Keratinocyte (primary cell): ENCODE data around the gene EFNA1. TPM values are rescaled to one million over a fixed set of nuclear protein-coding genes. Genes with fewer than 3 reads are reported as not detected.

ENCODE experiments used
- DNase-seq: peaks from one replicate; pipeline ENCODE4 v3.0.0-alpha.2; 2011; ENCODE audit warnings: low read depth, missing footprints, low spot score
- FAIRE-seq: peaks from 2 replicates; lab custom pipeline; 2011; peaks lifted over from hg19 to GRCh38; lab: Jason Lieb, UNC
- H2AFZ ChIP-seq: 2 replicates; pipeline ENCODE4 v1.6.0; 2012; ENCODE audit warnings: low read length, control low read depth, inconsistent platforms; ENCODE audit not compliant: control insufficient read depth
- H3K27ac ChIP-seq: 2 replicates; pipeline ENCODE4 v1.5.1; 2011; ENCODE audit warnings: low read length; ENCODE audit not compliant: control insufficient read depth, insufficient read depth
- H3K27me3 ChIP-seq: 3 replicates; pipeline ENCODE4 v1.6.0; 2011; ENCODE audit warnings: low read length; ENCODE audit not compliant: control insufficient read depth, insufficient read depth; ENCODE audit errors: extremely low read depth
- H3K36me3 ChIP-seq, 2 experiments: 2 replicates in 1 of 2; 3 replicates in 1 of 2; pipeline ENCODE4 v1.5.1; 2011; ENCODE audit warnings: low read length in 2 of 2, mild to moderate bottlenecking in 1 of 2; ENCODE audit not compliant: control insufficient read depth in 2 of 2, insufficient read depth in 2 of 2; ENCODE audit errors: extremely low read depth in 1 of 2
- H3K4me1 ChIP-seq: 3 replicates; pipeline ENCODE4 v1.5.1; 2011; ENCODE audit warnings: low read length; ENCODE audit not compliant: control insufficient read depth, insufficient read depth; ENCODE audit errors: extremely low read depth
- H3K4me2 ChIP-seq: 3 replicates; pipeline ENCODE4 v1.6.0; 2011; ENCODE audit warnings: low read depth, low read length; ENCODE audit not compliant: control insufficient read depth, insufficient read depth; ENCODE audit errors: extremely low read depth
- H3K4me3 ChIP-seq, 3 experiments: fragments of 200-600 bp in 1 of 3; sonication (generic) in 1 of 3; 2 replicates in 2 of 3; 3 replicates in 1 of 3; pipeline ENCODE4 v1.5.1; 2011 to 2016; ENCODE audit warnings: low read length in 3 of 3, mild to moderate bottlenecking in 3 of 3, control low read depth in 2 of 3, inconsistent platforms in 1 of 3, low read depth in 1 of 3, mixed read lengths in 1 of 3, mixed run types in 1 of 3, moderate library complexity in 1 of 3; ENCODE audit not compliant: control insufficient read depth in 2 of 3, insufficient read depth in 2 of 3; ENCODE audit errors: extremely low read depth in 1 of 3
- H3K79me2 ChIP-seq: 2 replicates; pipeline ENCODE4 v1.6.0; 2012; ENCODE audit warnings: low read length; ENCODE audit not compliant: control insufficient read depth, insufficient read depth
- H3K9ac ChIP-seq: 3 replicates; pipeline ENCODE4 v1.6.0; 2011; ENCODE audit warnings: low read length; ENCODE audit not compliant: control insufficient read depth, insufficient read depth; ENCODE audit errors: extremely low read depth
- H3K9me1 ChIP-seq: 3 replicates; pipeline ENCODE4 v1.6.0; 2011; ENCODE audit warnings: low read length; ENCODE audit not compliant: control insufficient read depth, insufficient read depth; ENCODE audit errors: extremely low read depth
- H3K9me3 ChIP-seq: 2 replicates; pipeline ENCODE4 v1.5.1; 2012; ENCODE audit warnings: low read depth, low read length; ENCODE audit not compliant: control insufficient read depth
- H4K20me1 ChIP-seq: 3 replicates; pipeline ENCODE4 v1.6.0; 2011; ENCODE audit warnings: low read length; ENCODE audit not compliant: control insufficient read depth, insufficient read depth; ENCODE audit errors: extremely low read depth
- CTCF ChIP-seq, 3 experiments: IDR thresholded peaks in 1 of 3; conservative IDR thresholded peaks in 1 of 3; optimal IDR thresholded peaks in 1 of 3; 2 replicates in 2 of 3; 3 replicates in 1 of 3; pipeline versions ENCODE3 to v1.5.1; 2011; ENCODE audit warnings: low read length in 3 of 3, mild to moderate bottlenecking in 3 of 3, moderate library complexity in 2 of 3, control low read depth in 1 of 3, inconsistent platforms in 1 of 3; ENCODE audit not compliant: insufficient read depth in 2 of 3; ENCODE audit errors: extremely low read depth in 1 of 3
- EZH2 ChIP-seq: IDR thresholded peaks from one replicate; pipeline ENCODE4 v1.6.1; 2012; ENCODE audit warnings: inconsistent platforms, mild to moderate bottlenecking, low read length, moderate library complexity
- dilution Hi-C: fragments of 300-500 bp; cut with MboI; formaldehyde crosslinking; loops from one replicate; pipeline ENCODE4 v1.7.0; 2020; ENCODE audit warnings: low sequenced_read_pairs; ENCODE audit not compliant: extremely low pct_ligation_motif_present
- polyA plus RNA-seq, 5 experiments: library from polyadenylated mRNA; depleted of rRNA in 3 of 5; stranded (reverse) in 3 of 5; stranded (forward) in 1 of 5; unstranded in 1 of 5; fragments of >200 nt; gene quantifications; 1 replicate in 1 of 5; 2 replicates in 3 of 5; 3 replicates in 1 of 5; pipeline versions ENCODE4 v1.2.1 to v1.2.3, GENCODE V29; 2011 to 2012; ENCODE audit warnings: missing spikeins in 2 of 5, low read depth in 1 of 5, low replicate concordance in 1 of 5

EFNA1 gene
- polyA plus RNA-seq, 1 donor (not counting 4 experiments of a cell fraction or from before 2014, with no cell fraction given), result 77.5 TPM

- TF ChIP-seq CTCF (optimal IDR thresholded peaks at IDR 0.05 in 1 of 3, IDR thresholded peaks at IDR 0.05 in 1 of 3, conservative IDR thresholded peaks at IDR 0.05 in 1 of 3; ENCODE audit: extremely low read depth in 1 of 3, insufficient read depth in 2 of 3, low read length in 3 of 3), result no peak
- TF ChIP-seq EZH2, result no peak
Measured at GRCh38 chr1:155173478-155174323, 46.0 kb downstream of the EFNA1 start, which contains the start of gene TRIM46. TSS of gene TRIM46 (plus strand) at chr1:155173849. CDS start at chr1:155173967, 118 bp downstream.

GRCh38 chr1:155174324-155175280, 46.9 kb downstream of the EFNA1 start:
- dilution Hi-C loops, result no loop called here
- Histone ChIP-seq H4K20me1 (no peaks in the 10 kb centered on the region), H3K4me3 (peak overlapping the region; percentile 69 to 94 (median 90)), H3K27ac (no peak overlapping the region), H2AFZ (peak overlapping the region; percentile 90), H3K27me3 (no peaks in the 10 kb centered on the region), H3K9ac (peak overlapping the region; percentile 92), H3K4me2 (peak overlapping the region; percentile 82), H3K36me3 (peaks cover 11 to 13% of the 10 kb centered on the region in 2 experiments), H3K79me2 (peaks cover 16% of the 10 kb centered on the region), H3K9me1 (no peaks in the 10 kb centered on the region), H3K4me1 (peaks cover 23% of the 10 kb centered on the region), H3K9me3 (no peaks in the 10 kb centered on the region)
- no peak for TF ChIP-seq EZH2
- TF ChIP-seq CTCF (optimal IDR thresholded peaks at IDR 0.05 in 1 of 3, IDR thresholded peaks at IDR 0.05 in 1 of 3, conservative IDR thresholded peaks at IDR 0.05 in 1 of 3; ENCODE audit: extremely low read depth in 1 of 3, insufficient read depth in 2 of 3, low read length in 3 of 3), result no peak
- FAIRE-seq (no peak), DNase-seq (no peak)

More at GRCh38 chr1:155173478-155174323, 46.0 kb downstream of the EFNA1 start, which contains the start of gene TRIM46:
- Histone ChIP-seq H2AFZ (peak within 1 kb of the TSS; percentile 90), H3K9me1 (no peaks in the 10 kb centered on the region), H3K79me2 (peaks cover 16% of the 10 kb centered on the region), H3K4me1 (peaks cover 23% of the 10 kb centered on the region), H3K4me2 (peak within 1 kb of the TSS; percentile 82), H3K4me3 (peak within 1 kb of the TSS; percentile 69 to 94 (median 90)), H3K9ac (peak within 1 kb of the TSS; percentile 92), H3K9me3 (no peaks in the 10 kb centered on the region), H3K27me3 (no peaks in the 10 kb centered on the region), H4K20me1 (no peaks in the 10 kb centered on the region), H3K27ac (peak within 1 kb of the TSS; percentile 86), H3K36me3 (peaks cover 16 to 17% of the 10 kb centered on the region in 2 experiments)
- dilution Hi-C loops, result no loop called here
- FAIRE-seq (no peak), DNase-seq (no peak)
